GM18873 (cell line): Measurements from ENCODE around the gene AVPI1.
"Not testable (repeated sequence)": the region's sequence is repeated elsewhere in the genome, so short reads cannot be mapped to it uniquely, and the experiment has no call there.

Experiments
- ATAC-seq: cut with Tn5 transposase; IDR thresholded peaks from one replicate; pipeline ENCODE4 v1.9.1; 2021; ENCODE audit warnings: mild to moderate bottlenecking, moderate library complexity, moderate number of reproducible peaks; ENCODE audit not compliant: unreplicated experiment, low FRiP score

AVPI1 gene

DNA sequence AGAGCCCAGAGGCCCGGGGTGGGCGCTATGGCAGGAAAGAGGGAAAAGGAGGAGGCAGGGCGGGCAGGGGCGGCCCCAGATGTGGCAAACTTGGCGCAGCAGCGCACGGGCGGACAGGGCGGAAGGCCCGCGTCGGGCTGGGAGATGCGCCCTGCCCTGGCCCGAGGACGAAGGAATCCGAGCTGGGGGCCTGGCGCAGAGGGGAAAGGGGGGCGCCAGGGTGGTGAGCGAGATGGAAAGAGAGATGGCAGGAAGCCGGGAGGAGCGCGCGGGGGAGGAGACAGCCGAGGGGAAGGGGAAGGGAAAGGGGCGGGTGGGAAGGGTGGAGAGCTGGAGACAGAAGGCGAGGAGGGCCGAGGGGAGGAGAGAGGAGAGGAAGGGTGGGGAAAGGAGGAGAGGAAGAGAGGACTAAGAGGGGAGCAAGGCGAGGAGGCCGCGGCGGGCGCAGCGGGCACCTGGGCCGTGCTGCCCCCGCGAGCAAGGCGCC is 26.3 kb upstream of the AVPI1 start, which contains the start of gene MARVELD1:
Gene MARVELD1 (plus strand): TSS at position 392 of the 487 bp plus-strand sequence. CDS start 147 bp downstream, outside the sequence.
- no peak for ATAC-seq

DNA sequence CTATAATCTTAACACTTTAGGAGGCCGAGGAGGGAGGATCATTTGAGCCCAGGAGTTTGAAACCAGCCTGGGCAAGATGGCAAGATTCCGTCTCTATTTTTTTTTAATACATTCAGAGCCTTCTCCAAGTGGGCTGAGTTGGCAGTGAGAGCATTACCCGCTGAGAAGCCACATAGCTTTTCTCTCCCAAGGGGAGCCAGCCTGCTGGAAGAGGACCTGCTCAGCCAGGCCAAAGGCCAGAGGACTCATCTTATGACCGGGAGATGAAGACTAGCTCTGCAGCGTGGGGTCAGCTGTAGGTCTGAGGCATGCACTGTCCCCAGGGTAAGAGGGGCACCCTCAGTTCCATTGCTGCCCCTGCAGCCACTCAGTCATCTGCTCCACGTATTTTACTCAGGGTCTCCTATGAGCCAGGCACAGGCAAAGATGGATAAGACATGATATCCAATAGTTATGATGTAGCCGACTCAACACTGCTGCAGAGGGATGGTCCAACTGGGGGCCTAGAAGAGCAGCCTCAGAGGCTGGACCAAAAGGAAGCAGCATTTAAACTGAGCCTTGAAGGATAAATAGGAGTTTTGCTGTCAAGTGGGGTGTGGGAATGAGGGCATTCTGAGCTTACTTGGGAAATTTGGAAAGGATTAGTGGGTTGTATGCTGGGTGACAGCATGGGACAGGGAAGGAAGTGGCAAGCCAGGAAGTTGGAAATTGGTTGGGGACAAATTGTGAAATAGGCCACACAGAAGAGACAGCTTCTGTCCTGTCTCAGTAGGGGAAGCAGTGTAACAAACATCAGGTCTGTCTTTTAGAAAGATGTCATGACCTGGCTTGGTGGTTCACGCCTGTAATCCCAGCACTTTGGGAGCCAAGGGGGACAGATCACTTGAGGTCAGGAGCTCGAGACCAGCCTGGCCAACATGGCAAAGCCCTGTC is 24.9 kb upstream of the AVPI1 start:
- no peak for ATAC-seq

DNA sequence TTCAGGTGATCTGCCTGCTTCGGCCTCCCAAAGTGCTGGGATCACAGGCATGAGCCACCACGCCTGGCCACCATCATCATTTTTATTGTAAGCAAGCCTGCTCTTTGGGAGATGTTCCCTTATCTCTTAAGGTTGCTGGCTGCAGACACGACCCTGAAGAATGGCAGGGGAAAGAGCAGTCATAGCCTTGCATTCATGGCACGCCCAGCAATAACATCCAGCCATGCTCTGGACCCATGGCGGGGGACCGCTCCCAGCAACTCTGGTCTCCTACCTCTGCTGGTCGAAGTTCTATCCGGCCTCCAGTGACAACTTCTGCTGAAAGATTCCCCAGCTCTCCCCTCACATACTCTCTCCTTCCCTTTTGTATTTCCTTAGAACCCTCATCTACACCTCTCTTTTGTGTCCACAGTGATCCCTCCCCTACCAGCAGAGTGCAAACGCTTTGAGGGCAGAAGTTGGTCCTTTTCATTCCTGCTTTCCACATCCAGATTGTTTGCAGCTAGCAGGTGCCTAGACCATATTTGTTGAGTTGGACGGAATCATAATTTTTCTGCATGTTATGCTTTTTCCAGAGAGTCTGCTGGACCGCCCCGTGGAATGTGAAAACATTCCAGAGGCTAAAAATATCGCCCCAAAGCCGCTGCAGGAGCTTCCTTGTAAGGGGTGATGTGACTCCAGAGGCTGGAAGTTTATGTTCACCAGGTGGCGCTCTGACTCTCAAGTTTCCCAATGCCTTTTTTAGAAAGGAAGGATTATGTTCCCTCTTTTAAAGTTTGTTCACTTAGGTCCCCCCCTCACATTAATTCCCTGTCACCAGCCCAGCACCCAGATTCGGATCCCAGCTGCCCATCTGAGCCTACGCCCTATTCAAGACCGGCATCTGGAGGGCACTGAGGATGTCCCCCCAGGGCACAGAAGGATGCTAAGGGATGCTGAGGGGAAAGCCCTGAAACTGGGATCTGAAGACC is 22.2 kb upstream of the AVPI1 start:
- ATAC-seq = no peak

DNA sequence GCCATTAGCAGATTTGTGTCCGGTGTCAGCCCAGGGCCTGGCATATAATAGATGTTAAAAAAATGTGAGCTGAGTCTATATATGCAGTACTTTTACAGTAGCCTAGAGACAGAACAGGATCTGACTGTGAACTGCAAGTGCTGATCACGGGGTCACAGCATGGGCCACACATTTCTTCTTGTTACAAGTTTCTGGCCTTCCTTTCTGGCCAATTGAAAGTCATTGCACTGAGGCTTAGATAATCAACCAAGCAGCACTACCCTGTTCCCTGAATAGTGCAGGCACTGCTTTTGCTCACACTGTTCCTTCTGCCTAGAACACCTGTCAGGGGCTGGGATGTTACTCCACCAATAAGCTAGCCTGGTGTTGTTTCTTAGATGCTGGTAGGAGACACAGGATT is 21.1 kb upstream of the AVPI1 start:
- no peak for ATAC-seq

DNA sequence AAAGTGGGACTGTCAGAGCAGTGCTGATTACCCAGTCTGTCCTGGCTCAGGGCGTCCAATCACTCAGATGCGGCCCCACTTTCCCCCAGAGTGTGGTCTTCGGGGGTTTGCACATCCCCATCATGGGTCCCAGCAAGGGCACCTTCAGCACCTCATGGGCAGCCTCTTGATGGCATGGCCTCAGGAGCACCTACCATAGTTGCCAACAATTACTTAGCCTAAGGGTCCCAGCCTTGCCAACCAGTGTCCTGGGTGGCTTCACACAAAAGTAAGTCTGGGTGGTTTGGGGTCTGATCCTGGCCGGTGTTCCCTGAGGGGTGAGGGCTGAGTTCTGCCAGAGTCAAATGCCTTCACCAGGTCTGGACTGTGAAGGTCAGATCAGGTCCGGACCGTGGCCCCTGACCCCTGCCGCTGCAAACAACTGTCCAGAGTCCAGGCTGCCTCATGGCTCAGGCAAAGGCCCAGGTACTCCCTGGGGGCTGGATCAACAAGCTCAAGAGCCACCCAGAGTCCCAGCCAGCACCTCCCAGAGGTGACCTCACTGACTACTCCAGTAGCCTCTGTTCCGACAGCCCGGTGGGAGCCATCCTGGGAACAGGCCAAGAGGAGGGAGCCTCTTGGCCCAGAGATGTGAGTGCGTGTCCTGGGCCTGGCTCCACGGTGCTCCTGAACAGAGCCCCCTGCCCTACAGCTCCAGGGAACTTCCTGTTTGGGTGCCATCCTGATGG is 20.3 kb upstream of the AVPI1 start:
- no peak for ATAC-seq

DNA sequence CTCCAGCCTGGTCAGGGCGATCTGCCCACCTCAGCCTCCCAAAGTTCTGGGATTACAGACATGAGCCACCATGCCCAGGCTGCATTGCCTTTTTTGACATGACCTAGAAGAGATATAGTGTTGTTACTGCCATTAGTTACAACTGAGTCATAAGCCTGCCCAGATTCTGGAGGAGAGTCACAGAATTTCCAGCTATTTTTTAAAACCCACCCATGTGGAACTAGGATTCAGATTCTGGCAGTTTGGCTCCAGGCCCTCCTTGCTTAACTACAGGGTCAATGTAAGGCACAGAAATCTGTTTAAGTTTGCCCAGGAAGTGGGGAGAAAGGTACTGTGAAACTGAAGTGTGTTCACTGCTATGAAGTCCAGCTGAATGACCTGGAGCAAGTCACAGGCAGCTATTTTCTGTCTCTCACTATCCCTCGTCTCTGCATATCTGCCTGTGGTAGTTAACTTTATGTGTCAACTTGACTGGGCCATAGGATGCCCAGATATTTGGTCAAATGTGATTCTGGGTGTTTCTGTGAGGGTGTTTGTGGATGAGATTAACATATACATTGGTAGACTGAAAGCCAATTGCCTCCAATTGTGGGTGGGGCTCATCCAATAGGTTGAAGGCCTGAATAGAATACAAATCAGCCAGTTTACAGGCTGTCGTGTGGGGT is 18.1 kb upstream of the AVPI1 start:
- no peak for ATAC-seq

GRCh38 chr10:97704341-97704740 is 17.3 kb upstream of the AVPI1 start:
- no peak for ATAC-seq

DNA sequence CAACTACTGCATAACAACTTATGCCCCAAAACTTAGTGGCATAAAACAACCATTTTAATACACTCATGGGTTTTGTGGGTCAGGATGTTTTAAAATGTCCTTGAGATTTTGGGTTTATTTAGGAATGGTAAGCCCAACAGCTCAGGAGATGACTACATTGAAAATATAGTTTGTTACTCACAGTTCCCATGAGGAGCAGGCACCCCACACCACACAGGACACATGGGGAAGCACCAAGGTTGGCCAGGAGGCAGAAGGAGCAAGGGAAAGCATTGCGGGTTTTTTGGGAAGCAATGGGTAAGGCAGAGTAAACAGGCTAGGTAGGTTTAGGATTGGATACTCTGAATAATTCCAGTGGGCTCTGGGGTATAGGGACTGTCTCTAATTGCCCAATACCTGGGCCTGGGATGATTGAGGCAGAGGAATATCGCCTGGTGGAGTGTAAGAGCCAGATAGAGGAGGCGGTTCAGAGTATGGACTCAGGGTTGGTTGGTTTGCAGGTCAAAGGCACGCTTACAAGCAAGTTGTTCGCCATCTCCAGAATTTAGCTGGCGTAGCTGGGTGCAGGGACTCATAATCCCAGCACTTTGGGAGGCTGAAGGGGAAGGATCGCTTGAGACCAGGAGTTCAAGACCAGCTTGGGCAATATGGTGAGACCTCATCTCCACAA is 16.5 kb upstream of the AVPI1 start:
- ATAC-seq = no peak

DNA sequence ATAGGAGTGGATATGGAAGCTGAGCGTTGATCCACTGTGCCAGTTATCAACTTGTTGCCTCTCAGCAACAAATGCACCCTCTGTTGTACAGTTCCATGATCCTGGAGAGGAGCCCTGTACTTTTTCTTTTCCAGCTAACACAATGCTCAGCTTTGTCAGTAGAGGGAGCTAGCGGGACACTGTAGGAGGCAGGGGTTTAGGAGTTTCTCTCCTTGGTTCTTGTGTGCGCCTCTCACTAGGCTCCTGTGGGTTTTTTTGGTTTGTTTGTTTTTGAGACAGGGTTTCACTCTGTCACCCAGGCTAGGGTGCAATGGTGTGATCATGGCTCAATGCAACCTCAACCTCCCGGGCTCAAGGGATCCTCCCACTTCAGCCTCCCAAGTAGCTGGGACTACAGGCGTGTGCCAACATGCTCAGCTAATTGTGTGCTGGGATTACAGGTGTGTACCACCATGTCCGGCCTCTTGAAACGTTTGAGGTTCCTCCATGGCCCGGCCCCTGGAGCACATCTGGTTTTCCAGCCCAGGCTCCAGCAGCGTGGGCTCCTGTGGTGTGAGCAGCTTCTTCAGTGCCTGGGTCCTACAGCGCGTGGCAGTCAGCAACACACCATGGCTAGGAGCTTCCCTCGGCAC is 14.5 kb upstream of the AVPI1 start:
- ATAC-seq = no peak

- not testable (repeated sequence) for ATAC-seq
These were observed 11.1 kb upstream of the AVPI1 start for GRCh38 chr10:97698072-97698655.

DNA sequence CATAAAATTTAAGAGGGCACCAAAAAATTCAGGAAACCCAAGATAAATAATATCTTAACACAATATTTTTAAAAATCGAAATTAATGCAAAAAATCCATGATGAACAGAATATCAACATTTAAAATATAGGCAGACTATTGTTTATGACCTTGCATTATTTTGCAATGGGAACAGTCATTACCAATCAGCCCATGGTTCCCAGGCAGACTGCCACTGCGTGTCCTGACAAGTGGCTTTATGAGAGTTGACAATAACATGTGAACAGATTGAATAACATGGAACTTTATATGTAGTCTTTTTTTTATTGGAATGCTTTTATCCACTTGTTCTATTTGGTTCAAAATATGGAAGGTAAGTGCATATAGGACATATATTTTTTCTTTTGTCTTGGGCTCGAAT is 3.1 kb upstream of the AVPI1 start:
- no peak for ATAC-seq

DNA sequence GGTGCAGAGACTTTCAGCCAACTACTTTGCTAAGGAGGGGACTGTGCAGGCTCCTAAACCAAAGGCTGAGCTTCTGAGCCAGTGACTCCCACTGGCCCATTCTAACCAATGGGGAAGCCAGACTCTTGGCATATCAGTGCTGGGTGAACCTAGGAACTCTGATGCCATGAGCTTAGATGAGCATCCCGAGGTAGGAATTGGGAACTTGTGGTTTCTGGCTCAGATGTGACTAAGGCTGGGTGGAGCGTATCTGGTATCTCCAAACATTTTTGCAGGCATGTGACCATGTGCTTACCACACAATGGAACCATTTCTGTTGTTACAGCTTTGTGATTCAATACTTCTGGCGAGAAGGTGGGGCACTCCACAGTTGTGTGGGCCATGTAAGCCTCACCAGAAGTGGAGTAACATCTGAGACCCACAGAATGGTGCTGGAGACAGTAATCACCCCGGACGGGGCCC is 2.5 kb upstream of the AVPI1 start:
- no peak for ATAC-seq

GRCh38 chr10:97687785-97688781 is 1.0 kb upstream of the AVPI1 start:
- no peak for ATAC-seq

DNA sequence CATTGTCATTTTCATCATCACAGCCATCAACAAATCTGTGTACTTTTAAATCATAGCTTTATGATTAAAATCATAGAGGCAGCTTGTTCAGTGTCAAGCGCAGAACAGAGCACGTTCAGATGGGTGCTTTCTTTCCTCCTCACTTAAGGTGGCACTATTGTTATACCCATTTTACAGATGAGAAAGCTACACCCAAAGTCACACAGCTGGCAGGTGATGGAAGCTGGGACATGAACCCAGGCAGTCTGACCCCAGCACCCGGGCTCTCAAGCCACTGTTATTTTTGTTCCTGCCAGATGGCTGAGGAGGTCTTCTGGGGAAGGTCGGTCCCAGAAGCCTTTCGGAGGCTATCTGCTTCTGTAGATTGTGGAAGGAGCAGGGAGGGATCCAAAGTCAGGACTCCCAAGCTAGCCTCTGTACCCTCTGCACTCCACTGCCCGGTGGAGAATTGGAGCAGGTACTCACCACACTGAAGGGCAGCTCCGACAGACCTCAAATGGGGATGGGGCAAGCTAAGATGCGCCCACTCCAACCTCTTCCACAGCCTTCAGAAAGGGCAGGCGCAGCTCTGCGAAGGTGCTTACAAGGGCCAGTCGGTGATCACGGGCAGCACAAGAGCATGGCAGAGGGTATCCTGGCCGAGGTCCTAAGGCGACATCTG is 610 bp downstream of the AVPI1 start:
- ATAC-seq = no peak

- no peak for ATAC-seq
These were observed 1.6 kb downstream of the AVPI1 start for GRCh38 chr10:97685395-97685958.

- no peak for ATAC-seq
These were observed 2.1 kb downstream of the AVPI1 start for GRCh38 chr10:97684866-97685394.
